ENCODE results near the gene NKX1-1.

NKX1-1 gene

GRCh38 chr4:1416051-1416947 lies 10.1 kb upstream of the NKX1-1 start:
- H3K4me3 ChIP-seq (ENCODE audit: insufficient read depth, low read depth, low read length), result no peak overlapping the region

GRCh38 chr4:1415681-1415981 lies 9.4 kb upstream of the NKX1-1 start:
- Histone ChIP-seq H3K27ac (ENCODE audit: insufficient read depth, low read depth, low read length, poor library complexity, severe bottlenecking) (no peak overlapping the region), H3K9me3 (ENCODE audit: control insufficient read depth, low read length) (no peaks in the 10 kb centered on the region), H3K27me3 (ENCODE audit: control insufficient read depth, insufficient read depth, low read length, poor library complexity, severe bottlenecking) (peaks cover 49% of the 10 kb centered on the region), H3K36me3 (ENCODE audit: control insufficient read depth, insufficient read depth, low read length) (no peaks in the 10 kb centered on the region), H3K4me3 (ENCODE audit: insufficient read depth, low read depth, low read length) (no peak overlapping the region), H3K4me1 (ENCODE audit: control insufficient read depth, insufficient read depth, low read length) (no peaks in the 10 kb centered on the region)
- 90 to 92% methylated on average over 11 to 13 of the region's 13 CpGs for WGBS, 2 experiments

More at GRCh38 chr4:1416051-1416947, 10.1 kb upstream of the NKX1-1 start:
- 74 to 76% methylated on average over 27 of the region's 27 CpGs for WGBS, 2 experiments
- H3K4me1 ChIP-seq (ENCODE audit: control insufficient read depth, insufficient read depth, low read length), result no peaks in the 10 kb centered on the region
- peaks cover 46% of the 10 kb centered on the region for H3K27me3 ChIP-seq (ENCODE audit: control insufficient read depth, insufficient read depth, low read length, poor library complexity, severe bottlenecking)
- H3K9me3 ChIP-seq (ENCODE audit: control insufficient read depth, low read length), result no peaks in the 10 kb centered on the region
- no peak overlapping the region for H3K27ac ChIP-seq (ENCODE audit: insufficient read depth, low read depth, low read length, poor library complexity, severe bottlenecking)
- H3K36me3 ChIP-seq (ENCODE audit: control insufficient read depth, insufficient read depth, low read length), result no peaks in the 10 kb centered on the region

GRCh38 chr4:1414831-1415680 lies 8.8 kb upstream of the NKX1-1 start:
- 77 to 81% methylated on average over 72 to 74 of the region's 75 CpGs for WGBS, 2 experiments
- peaks cover 54% of the 10 kb centered on the region for H3K27me3 ChIP-seq (ENCODE audit: control insufficient read depth, insufficient read depth, low read length, poor library complexity, severe bottlenecking)

DNA sequence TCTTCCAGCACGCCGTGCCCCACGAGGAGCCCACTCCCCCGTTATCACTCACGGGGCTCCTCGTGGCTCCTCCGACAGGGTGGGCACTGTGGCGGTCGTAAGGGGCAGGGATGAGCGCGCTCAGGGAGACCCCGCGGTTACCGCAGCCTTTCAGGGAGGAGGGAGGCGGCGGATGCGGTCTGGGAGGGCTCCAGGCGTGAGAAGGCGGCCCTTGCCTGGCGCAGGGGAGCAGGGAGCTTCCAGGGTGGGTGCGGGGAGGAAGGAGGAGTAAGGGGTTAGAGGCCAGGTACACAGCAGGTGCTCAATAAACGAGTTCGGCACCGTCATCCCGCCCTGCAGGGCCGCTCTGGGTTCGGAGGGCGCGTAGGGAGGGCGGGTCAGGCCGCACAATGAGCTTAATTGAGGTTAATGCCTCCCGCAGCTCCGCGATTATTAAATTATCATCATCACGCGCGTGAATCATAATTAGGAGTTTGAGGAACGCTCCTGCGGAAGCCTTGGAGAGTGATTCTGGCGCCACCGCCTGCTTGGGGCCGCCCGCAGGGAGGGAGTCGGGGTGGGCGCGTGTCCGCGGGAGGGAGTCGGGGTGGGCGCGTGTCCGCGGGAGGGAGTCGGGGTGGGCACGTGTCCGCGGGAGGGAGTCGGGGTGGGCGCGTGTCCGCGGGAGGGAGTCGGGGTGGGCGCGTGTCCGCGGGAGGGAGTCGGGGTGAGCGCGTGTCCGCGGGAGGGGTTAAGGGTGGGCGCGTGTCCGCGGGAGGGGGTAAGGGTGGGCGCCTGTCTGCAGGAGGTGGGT lies 7.6 kb upstream of the NKX1-1 start:
- no peaks in the 10 kb centered on the region for H3K4me1 ChIP-seq (ENCODE audit: control insufficient read depth, insufficient read depth, low read length)
- H3K27ac ChIP-seq (ENCODE audit: insufficient read depth, low read depth, low read length, poor library complexity, severe bottlenecking), result no peak overlapping the region
- H3K4me3 ChIP-seq (ENCODE audit: insufficient read depth, low read depth, low read length), result no peak overlapping the region
- no peaks in the 10 kb centered on the region for H3K36me3 ChIP-seq (ENCODE audit: control insufficient read depth, insufficient read depth, low read length)
- WGBS, 2 experiments, result 42 to 44% methylated on average over 51 to 58 of the region's 77 CpGs
- no peaks in the 10 kb centered on the region for H3K9me3 ChIP-seq (ENCODE audit: control insufficient read depth, low read length)
- peaks cover 66% of the 10 kb centered on the region for H3K27me3 ChIP-seq (ENCODE audit: control insufficient read depth, insufficient read depth, low read length, poor library complexity, severe bottlenecking)

More at GRCh38 chr4:1414831-1415680, 8.8 kb upstream of the NKX1-1 start:
- Histone ChIP-seq H3K9me3 (ENCODE audit: control insufficient read depth, low read length) (no peaks in the 10 kb centered on the region), H3K4me3 (ENCODE audit: insufficient read depth, low read depth, low read length) (no peak overlapping the region), H3K4me1 (ENCODE audit: control insufficient read depth, insufficient read depth, low read length) (no peaks in the 10 kb centered on the region), H3K36me3 (ENCODE audit: control insufficient read depth, insufficient read depth, low read length) (no peaks in the 10 kb centered on the region), H3K27ac (ENCODE audit: insufficient read depth, low read depth, low read length, poor library complexity, severe bottlenecking) (no peak overlapping the region)

GRCh38 chr4:1413204-1413663 lies 7.0 kb upstream of the NKX1-1 start:
- 75% methylated on average over 16 of the region's 16 CpGs for WGBS, 2 experiments
- Histone ChIP-seq H3K9me3 (ENCODE audit: control insufficient read depth, low read length) (no peaks in the 10 kb centered on the region), H3K4me3 (ENCODE audit: insufficient read depth, low read depth, low read length) (no peak overlapping the region), H3K4me1 (ENCODE audit: control insufficient read depth, insufficient read depth, low read length) (no peaks in the 10 kb centered on the region), H3K36me3 (ENCODE audit: control insufficient read depth, insufficient read depth, low read length) (no peaks in the 10 kb centered on the region), H3K27me3 (ENCODE audit: control insufficient read depth, insufficient read depth, low read length, poor library complexity, severe bottlenecking) (peaks cover 73% of the 10 kb centered on the region), H3K27ac (ENCODE audit: insufficient read depth, low read depth, low read length, poor library complexity, severe bottlenecking) (no peak overlapping the region)

DNA sequence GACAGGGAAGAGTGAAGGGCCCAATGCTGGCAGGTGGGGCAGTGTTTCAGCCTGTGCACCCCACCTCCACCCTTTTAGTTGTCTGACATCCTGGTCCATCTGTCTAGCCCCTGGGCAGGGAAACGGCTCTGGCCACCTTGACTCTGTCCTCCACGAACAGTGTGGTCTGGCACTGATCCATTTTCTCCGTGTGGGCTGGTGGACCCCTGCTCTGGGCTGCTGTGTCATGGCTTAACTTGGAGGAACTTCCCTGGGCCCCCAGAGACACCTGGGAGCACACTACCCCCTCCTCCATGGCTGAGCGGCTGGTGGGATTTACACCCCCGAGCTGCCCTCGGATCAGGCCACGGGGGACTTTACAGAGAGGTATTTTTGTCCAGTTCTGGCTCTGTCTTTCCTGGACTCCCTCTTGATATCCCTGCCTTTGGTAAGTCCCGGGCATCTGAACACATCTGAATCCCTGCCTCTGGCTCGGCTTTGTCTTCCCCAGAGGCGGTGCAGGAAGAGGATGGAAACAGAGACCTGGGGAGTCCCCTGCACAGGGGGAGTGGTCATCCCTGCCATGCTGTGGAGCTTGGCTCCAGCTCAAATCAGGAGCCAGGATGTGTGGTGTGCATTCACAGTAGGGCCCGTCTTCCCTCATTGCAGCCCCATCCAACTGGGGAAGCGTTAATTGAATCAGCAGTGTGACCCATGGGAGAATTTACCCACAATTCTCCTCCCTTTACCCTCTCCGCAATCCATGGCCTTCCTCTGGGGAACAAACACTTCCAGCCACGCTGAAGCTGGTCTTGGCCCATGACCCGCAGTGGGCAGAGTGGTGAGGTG lies 6.3 kb upstream of the NKX1-1 start:
- WGBS, 2 experiments, result 71 to 72% methylated on average over 15 of the region's 15 CpGs
- no peaks in the 10 kb centered on the region for H3K36me3 ChIP-seq (ENCODE audit: control insufficient read depth, insufficient read depth, low read length)
- H3K27ac ChIP-seq (ENCODE audit: insufficient read depth, low read depth, low read length, poor library complexity, severe bottlenecking), result no peak overlapping the region
- no peaks in the 10 kb centered on the region for H3K9me3 ChIP-seq (ENCODE audit: control insufficient read depth, low read length)
- no peak overlapping the region for H3K4me3 ChIP-seq (ENCODE audit: insufficient read depth, low read depth, low read length)
- H3K4me1 ChIP-seq (ENCODE audit: control insufficient read depth, insufficient read depth, low read length), result no peaks in the 10 kb centered on the region
- H3K27me3 ChIP-seq (ENCODE audit: control insufficient read depth, insufficient read depth, low read length, poor library complexity, severe bottlenecking), result peaks cover 79% of the 10 kb centered on the region

- Histone ChIP-seq H3K27ac (ENCODE audit: insufficient read depth, low read depth, low read length, poor library complexity, severe bottlenecking) (no peak overlapping the region), H3K27me3 (ENCODE audit: control insufficient read depth, insufficient read depth, low read length, poor library complexity, severe bottlenecking) (peaks cover 85% of the 10 kb centered on the region), H3K4me1 (ENCODE audit: control insufficient read depth, insufficient read depth, low read length) (no peaks in the 10 kb centered on the region), H3K4me3 (ENCODE audit: insufficient read depth, low read depth, low read length) (no peak overlapping the region), H3K9me3 (ENCODE audit: control insufficient read depth, low read length) (no peaks in the 10 kb centered on the region), H3K36me3 (ENCODE audit: control insufficient read depth, insufficient read depth, low read length) (no peaks in the 10 kb centered on the region)
- WGBS, 2 experiments, result 54 to 57% methylated on average over 17 of the region's 17 CpGs
These were observed 5.5 kb upstream of the NKX1-1 start for GRCh38 chr4:1411436-1412375.

- H3K27ac ChIP-seq (ENCODE audit: insufficient read depth, low read depth, low read length, poor library complexity, severe bottlenecking), result no peak overlapping the region
- H3K9me3 ChIP-seq (ENCODE audit: control insufficient read depth, low read length), result no peaks in the 10 kb centered on the region
- 19 to 20% methylated on average over 48 of the region's 48 CpGs for WGBS, 2 experiments
- no peaks in the 10 kb centered on the region for H3K36me3 ChIP-seq (ENCODE audit: control insufficient read depth, insufficient read depth, low read length)
- no peak overlapping the region for H3K4me3 ChIP-seq (ENCODE audit: insufficient read depth, low read depth, low read length)
- peaks cover 92% of the 10 kb centered on the region for H3K27me3 ChIP-seq (ENCODE audit: control insufficient read depth, insufficient read depth, low read length, poor library complexity, severe bottlenecking)
- H3K4me1 ChIP-seq (ENCODE audit: control insufficient read depth, insufficient read depth, low read length), result no peaks in the 10 kb centered on the region
These were observed 4.5 kb upstream of the NKX1-1 start for GRCh38 chr4:1410491-1411325.
